Stimulated activated memory B cell treated with anti-CD40 and anti-IgM and Interleukin-4, amounts not matched to agents 10 μg/mL and 1 μg/mL and 100 μg/mL, for 72 hours (primary cell): ENCODE measurements around the gene INPP5B.
"Not testable (repeated sequence)": the region's sequence is repeated elsewhere in the genome, so short reads cannot be mapped to it uniquely, and the experiment has no call there.

ENCODE experiments used
- ATAC-seq: fragments of 150-1000 bp; cut with Tn5 transposase; 2 replicates; pipeline ENCODE4 v1.10.0; 2021
- H3K27ac Mint-ChIP-seq: one replicate; pipeline ENCODE4 v1.8.0; 2022; ENCODE audit warnings: mild to moderate bottlenecking, mixed read lengths
- H3K27me3 Mint-ChIP-seq: one replicate; pipeline ENCODE4 v1.8.0; 2022; ENCODE audit warnings: mixed read lengths
- H3K36me3 Mint-ChIP-seq: one replicate; pipeline ENCODE4 v1.8.0; 2022; ENCODE audit warnings: mixed read lengths
- H3K4me1 Mint-ChIP-seq: one replicate; pipeline ENCODE4 v1.8.0; 2022; ENCODE audit warnings: mixed read lengths
- H3K4me3 Mint-ChIP-seq: one replicate; pipeline ENCODE4 v1.8.0; 2022; ENCODE audit warnings: mild to moderate bottlenecking, moderate library complexity, mixed read lengths
- H3K9me3 Mint-ChIP-seq: one replicate; pipeline ENCODE4 v1.8.0; 2022; ENCODE audit warnings: mixed read lengths

The INPP5B gene

DNA sequence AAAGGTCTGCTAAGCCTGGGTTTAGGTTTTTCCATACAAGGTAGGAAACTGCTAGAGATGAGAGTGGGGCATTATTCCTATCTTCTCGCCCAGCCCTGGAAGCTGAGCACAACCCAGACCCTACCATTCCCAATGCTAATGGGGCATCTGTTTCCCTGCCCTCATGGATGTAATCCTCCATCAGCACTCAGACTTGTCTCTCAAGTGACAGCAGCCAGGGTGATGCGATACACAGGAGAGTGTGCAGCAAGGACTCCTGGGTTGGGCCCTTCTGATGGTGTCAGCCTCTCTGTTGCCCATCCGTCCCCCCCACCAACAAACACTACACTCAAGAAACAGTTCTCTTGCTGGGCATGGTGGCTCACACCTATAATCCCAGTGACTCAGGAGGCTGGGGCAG is 5.9 kb upstream of the INPP5B start:
- no peak for ATAC-seq
- peaks cover 39% of the 10 kb centered on the region for H3K4me1 Mint-ChIP-seq
- H3K4me3 Mint-ChIP-seq: no peak overlapping the region
- peak overlapping the region; percentile 74 for H3K27ac Mint-ChIP-seq
- H3K36me3 Mint-ChIP-seq: peaks cover 11% of the 10 kb centered on the region
- H3K27me3 Mint-ChIP-seq: no peaks in the 10 kb centered on the region
- H3K9me3 Mint-ChIP-seq: no peaks in the 10 kb centered on the region

GRCh38 chr1:37951783-37952624 is 5.2 kb upstream of the INPP5B start:
- Mint-ChIP-seq H3K36me3 (peaks cover 7% of the 10 kb centered on the region), H3K4me1 (peaks cover 44% of the 10 kb centered on the region), H3K9me3 (no peaks in the 10 kb centered on the region), H3K4me3 (no peak overlapping the region), H3K27ac (peak overlapping the region; percentile 74), H3K27me3 (no peaks in the 10 kb centered on the region)
- ATAC-seq: peak; percentile 60

- peaks cover 52% of the 10 kb centered on the region for H3K4me1 Mint-ChIP-seq
- no peak overlapping the region for H3K4me3 Mint-ChIP-seq
- H3K27me3 Mint-ChIP-seq: no peaks in the 10 kb centered on the region
- no peak for ATAC-seq
- peaks cover 4% of the 10 kb centered on the region for H3K36me3 Mint-ChIP-seq
- no peaks in the 10 kb centered on the region for H3K9me3 Mint-ChIP-seq
- H3K27ac Mint-ChIP-seq: peak overlapping the region; percentile 74
Measured at GRCh38 chr1:37951041-37951782, 4.4 kb upstream of the INPP5B start.

DNA sequence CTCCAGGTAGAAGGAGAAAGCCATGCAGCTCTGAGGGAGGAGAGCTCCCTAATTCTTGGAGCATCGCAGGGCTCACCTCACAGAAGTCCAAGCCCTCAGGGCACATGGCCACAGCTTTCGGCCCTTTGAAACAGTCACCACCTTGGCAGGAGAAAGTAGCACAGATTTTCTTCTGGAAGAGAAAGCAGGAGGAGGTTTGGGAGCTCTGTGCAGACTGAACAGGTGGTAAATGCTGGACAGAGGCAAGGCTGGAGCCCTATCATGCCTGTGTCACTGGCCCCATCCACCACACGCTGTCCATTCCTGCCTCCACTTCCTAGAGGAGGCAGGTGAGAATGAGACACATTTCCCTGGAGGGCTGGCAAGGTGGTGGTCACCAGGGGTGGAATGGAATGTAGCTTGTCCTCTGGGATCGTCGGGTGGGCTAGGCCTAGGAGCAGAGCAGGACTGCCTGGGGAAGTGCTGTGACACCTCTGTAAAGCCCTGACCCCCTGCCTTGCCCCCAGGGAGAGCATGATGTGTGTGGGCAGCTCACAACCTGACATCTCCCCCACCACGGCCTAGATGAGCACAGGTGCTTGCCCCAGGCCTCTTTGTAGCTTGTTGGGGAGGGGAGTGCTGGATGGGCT is 2.8 kb upstream of the INPP5B start:
- Mint-ChIP-seq H3K9me3 (no peaks in the 10 kb centered on the region), H3K4me3 (no peak overlapping the region), H3K27me3 (no peaks in the 10 kb centered on the region), H3K4me1 (peaks cover 57% of the 10 kb centered on the region), H3K36me3 (no peaks in the 10 kb centered on the region), H3K27ac (peak overlapping the region; percentile 61)
- ATAC-seq: no peak

GRCh38 chr1:37948841-37949240 is 2.0 kb upstream of the INPP5B start:
- H3K4me1 Mint-ChIP-seq: peaks cover 57% of the 10 kb centered on the region
- H3K27me3 Mint-ChIP-seq: no peaks in the 10 kb centered on the region
- H3K27ac Mint-ChIP-seq: peak overlapping the region; percentile 62
- H3K9me3 Mint-ChIP-seq: no peaks in the 10 kb centered on the region
- no peaks in the 10 kb centered on the region for H3K36me3 Mint-ChIP-seq
- H3K4me3 Mint-ChIP-seq: no peak overlapping the region
- no peak for ATAC-seq

GRCh38 chr1:37948166-37948565 is 1.3 kb upstream of the INPP5B start:
- Mint-ChIP-seq H3K36me3 (peaks cover 3% of the 10 kb centered on the region), H3K4me3 (no peak overlapping the region), H3K9me3 (no peaks in the 10 kb centered on the region), H3K4me1 (peaks cover 57% of the 10 kb centered on the region), H3K27me3 (no peaks in the 10 kb centered on the region), H3K27ac (peak overlapping the region; percentile 62)
- no peak for ATAC-seq

GRCh38 chr1:37947364-37947763 is 511 bp upstream of the INPP5B start:
- peak overlapping the region; percentile 89 for H3K4me3 Mint-ChIP-seq
- no peak for ATAC-seq
- H3K4me1 Mint-ChIP-seq: peaks cover 52% of the 10 kb centered on the region
- H3K27ac Mint-ChIP-seq: peak overlapping the region; percentile 85
- no peaks in the 10 kb centered on the region for H3K9me3 Mint-ChIP-seq
- H3K27me3 Mint-ChIP-seq: no peaks in the 10 kb centered on the region
- peaks cover 7% of the 10 kb centered on the region for H3K36me3 Mint-ChIP-seq

DNA sequence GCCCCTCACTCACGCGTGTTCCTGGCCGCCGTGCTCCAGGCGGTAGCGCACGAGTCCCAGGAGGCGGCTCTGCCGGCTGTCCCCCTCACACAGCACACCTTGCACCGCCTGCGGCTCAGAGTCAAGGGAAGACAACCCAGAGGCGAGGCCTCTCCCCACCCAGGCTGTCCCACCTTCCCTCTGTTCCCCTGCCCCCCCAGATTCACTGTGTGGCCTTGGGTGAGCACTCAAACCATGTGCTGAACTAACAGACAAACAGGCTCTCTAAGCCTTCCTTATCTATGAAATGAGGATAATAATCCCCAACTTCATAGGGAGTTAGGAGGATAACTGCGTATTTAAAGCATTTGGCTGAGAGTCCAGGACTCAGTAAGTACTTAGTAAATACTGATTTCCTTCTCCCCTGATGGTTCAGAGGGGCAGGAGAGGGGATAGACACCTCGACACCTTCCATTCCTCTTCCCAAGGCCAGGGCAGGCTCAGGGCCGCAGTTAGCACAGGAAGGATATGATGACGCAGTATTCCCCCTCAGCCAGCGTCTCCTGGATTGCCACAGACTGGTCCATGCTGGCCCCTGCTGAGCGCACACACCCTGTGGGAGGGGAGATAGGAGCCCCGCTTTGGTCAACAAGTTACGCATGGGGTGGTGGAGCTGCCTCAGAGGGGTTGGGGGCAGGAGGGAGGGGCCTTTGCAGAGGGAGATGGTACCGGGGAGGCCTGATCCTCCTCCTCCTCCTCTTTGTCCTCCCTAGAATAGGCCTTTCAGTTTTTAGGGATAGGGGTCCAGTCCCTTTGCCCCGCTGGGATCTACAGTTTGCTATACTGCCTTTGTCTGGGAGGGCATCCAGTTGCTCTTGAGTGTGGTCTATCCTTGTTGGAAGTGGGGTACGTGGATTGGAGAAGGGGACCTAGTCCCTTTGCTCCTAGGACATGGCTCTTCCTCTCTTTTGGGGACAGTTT is 830 bp downstream of the INPP5B start:
- Mint-ChIP-seq H3K4me1 (peaks cover 38% of the 10 kb centered on the region), H3K36me3 (peaks cover 15% of the 10 kb centered on the region), H3K27me3 (no peaks in the 10 kb centered on the region), H3K27ac (peak overlapping the region; percentile 85), H3K9me3 (no peaks in the 10 kb centered on the region), H3K4me3 (peak overlapping the region; percentile 89)
- ATAC-seq: peak; percentile 1

DNA sequence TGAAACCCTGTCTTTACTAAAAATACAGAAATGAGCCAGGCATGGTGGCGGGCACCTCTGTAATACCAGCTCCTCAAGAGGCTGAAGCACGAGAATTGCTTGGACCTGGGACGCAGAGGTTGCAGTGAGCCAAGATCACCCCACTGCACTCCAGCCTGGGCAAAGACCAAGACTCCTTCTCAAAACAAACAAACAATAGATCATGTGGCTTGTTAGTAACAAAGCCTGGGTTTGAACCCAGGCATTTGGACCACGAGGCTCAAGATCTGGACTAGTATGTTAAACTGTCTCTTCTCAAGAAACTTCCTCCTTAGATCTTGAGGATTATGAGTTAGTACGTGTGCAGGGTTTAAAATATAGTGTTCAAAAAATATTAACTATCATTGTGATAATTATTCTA is 1.6 kb downstream of the INPP5B start:
- Mint-ChIP-seq H3K4me1 (peaks cover 33% of the 10 kb centered on the region), H3K27me3 (no peaks in the 10 kb centered on the region), H3K4me3 (no peak overlapping the region), H3K9me3 (no peaks in the 10 kb centered on the region), H3K36me3 (peaks cover 19% of the 10 kb centered on the region), H3K27ac (no peak overlapping the region)
- ATAC-seq: no peak

DNA sequence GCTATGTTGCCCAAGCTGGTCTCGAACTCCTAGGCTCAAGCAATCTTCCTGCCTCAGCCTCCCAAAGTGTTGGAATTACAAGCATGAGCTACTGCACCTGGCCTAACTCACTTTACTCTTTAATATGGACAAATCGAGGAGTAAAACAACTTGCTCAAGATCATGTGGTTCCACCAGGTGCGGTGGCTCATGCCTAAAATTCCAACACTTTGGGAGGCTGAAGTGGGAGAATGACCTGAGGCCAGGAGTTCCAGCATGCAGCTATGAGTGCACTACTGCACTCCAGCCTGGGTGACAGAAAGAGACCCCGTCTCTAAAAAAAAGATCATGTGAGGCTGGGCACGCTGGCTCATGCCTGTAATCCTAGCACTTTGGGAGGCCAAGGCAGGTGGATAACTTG is 2.0 kb downstream of the INPP5B start:
- no peak overlapping the region for H3K27ac Mint-ChIP-seq
- no peaks in the 10 kb centered on the region for H3K9me3 Mint-ChIP-seq
- no peaks in the 10 kb centered on the region for H3K27me3 Mint-ChIP-seq
- H3K4me1 Mint-ChIP-seq: peaks cover 33% of the 10 kb centered on the region
- H3K36me3 Mint-ChIP-seq: peaks cover 23% of the 10 kb centered on the region
- ATAC-seq: no peak
- H3K4me3 Mint-ChIP-seq: no peak overlapping the region

GRCh38 chr1:37944086-37944763 is 2.6 kb downstream of the INPP5B start:
- Mint-ChIP-seq H3K9me3 (no peaks in the 10 kb centered on the region), H3K36me3 (peaks cover 29% of the 10 kb centered on the region), H3K4me3 (no peak overlapping the region), H3K27me3 (no peaks in the 10 kb centered on the region), H3K4me1 (peaks cover 30% of the 10 kb centered on the region), H3K27ac (no peak overlapping the region)
- no peak for ATAC-seq

- H3K4me1 Mint-ChIP-seq: peaks cover 6% of the 10 kb centered on the region
- peaks cover 40% of the 10 kb centered on the region for H3K36me3 Mint-ChIP-seq
- no peaks in the 10 kb centered on the region for H3K9me3 Mint-ChIP-seq
- H3K4me3 Mint-ChIP-seq: no peak overlapping the region
- ATAC-seq: no peak
- H3K27me3 Mint-ChIP-seq: no peaks in the 10 kb centered on the region
- peak overlapping the region; percentile 59 for H3K27ac Mint-ChIP-seq
Measured at GRCh38 chr1:37940299-37940947, 6.4 kb downstream of the INPP5B start.

DNA sequence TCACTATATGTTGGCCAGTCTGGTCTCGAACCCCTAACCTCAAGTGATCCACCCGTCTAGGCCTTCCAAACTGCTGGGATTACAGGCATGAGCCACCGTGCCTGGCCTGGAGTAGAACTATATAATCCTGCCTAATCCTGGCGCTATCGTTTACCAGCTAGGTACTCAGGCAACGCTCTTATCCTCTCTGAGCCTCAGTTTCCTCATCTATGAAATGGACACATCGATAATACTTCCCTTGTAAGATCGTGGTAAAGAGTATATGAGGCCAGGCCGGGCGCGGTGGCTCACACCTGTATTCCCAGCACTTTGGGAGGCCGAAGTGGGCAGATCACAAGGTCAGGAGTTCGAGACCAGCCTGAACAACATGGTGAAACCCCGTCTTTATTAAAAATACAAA is 10.1 kb downstream of the INPP5B start:
- H3K27me3 Mint-ChIP-seq, H3K27ac Mint-ChIP-seq, H3K9me3 Mint-ChIP-seq, H3K4me3 Mint-ChIP-seq, ATAC-seq: not testable (repeated sequence)
- Mint-ChIP-seq H3K36me3 (peaks cover 38% of the 10 kb centered on the region), H3K4me1 (peaks cover 14% of the 10 kb centered on the region)

GRCh38 chr1:37932759-37933158 is 14.1 kb downstream of the INPP5B start:
- Mint-ChIP-seq H3K27me3 (no peaks in the 10 kb centered on the region), H3K4me1 (peaks cover 32% of the 10 kb centered on the region), H3K36me3 (peaks cover 25% of the 10 kb centered on the region), H3K4me3 (no peak overlapping the region), H3K27ac (no peak overlapping the region), H3K9me3 (no peaks in the 10 kb centered on the region)
- no peak for ATAC-seq
